Glutamatergic neuron (in vitro differentiated cells): ENCODE measurements around the gene OGFOD3. TPM values are rescaled to one million over a fixed set of nuclear protein-coding genes. Genes with fewer than 3 reads are reported as not detected.

ENCODE experiments used
- DNase-seq: peaks from one replicate; pipeline ENCODE4 v3.0.0; 2022
- H3K27ac Mint-ChIP-seq: one replicate; pipeline ENCODE4 v1.8.0; 2020; ENCODE audit warnings: mild to moderate bottlenecking, mixed read lengths, inconsistent platforms; ENCODE audit not compliant: unreplicated experiment
- H3K27me3 Mint-ChIP-seq: one replicate; pipeline ENCODE4 v1.8.0; 2020; ENCODE audit warnings: mild to moderate bottlenecking, moderate library complexity, mixed read lengths, inconsistent platforms; ENCODE audit not compliant: unreplicated experiment
- H3K36me3 Mint-ChIP-seq: one replicate; pipeline ENCODE4 v1.8.0; 2020; ENCODE audit warnings: mild to moderate bottlenecking, mixed read lengths, inconsistent platforms; ENCODE audit not compliant: unreplicated experiment
- H3K4me1 Mint-ChIP-seq: one replicate; pipeline ENCODE4 v1.8.0; 2020; ENCODE audit warnings: mild to moderate bottlenecking, low read depth, mixed read lengths, inconsistent platforms; ENCODE audit not compliant: unreplicated experiment
- H3K4me3 Mint-ChIP-seq: one replicate; pipeline ENCODE4 v1.8.0; 2020; ENCODE audit warnings: mild to moderate bottlenecking, mixed read lengths, inconsistent platforms; ENCODE audit not compliant: unreplicated experiment
- H3K9me3 Mint-ChIP-seq: one replicate; pipeline ENCODE4 v1.8.0; 2020; ENCODE audit warnings: mild to moderate bottlenecking, moderate library complexity, mixed read lengths, inconsistent platforms; ENCODE audit not compliant: unreplicated experiment
- CTCF ChIP-seq: fragments of 200-600 bp; sonication (generic); IDR thresholded peaks from one replicate; pipeline ENCODE4 v1.5.0; 2021; ENCODE audit not compliant: partially characterized antibody, unreplicated experiment
- total RNA-seq: library from RNA; stranded (reverse); fragmentation: NEBNext Ultra II Directional; extraction: Animal tissue kit (Norgen Biotek cat#: 25700); gene quantifications from one replicate; pipeline ENCODE4 v1.2.1, GENCODE V29; 2021; ENCODE audit not compliant: unreplicated experiment

The OGFOD3 gene
- total RNA-seq, 1 donor from 2014 or later = 23.0 TPM

- no peaks in the 10 kb centered on the region for H3K36me3 Mint-ChIP-seq
- H3K27me3 Mint-ChIP-seq = no peaks in the 10 kb centered on the region
- no peak overlapping the region for H3K4me3 Mint-ChIP-seq
- peaks cover 4% of the 10 kb centered on the region for H3K9me3 Mint-ChIP-seq
- H3K27ac Mint-ChIP-seq = no peak overlapping the region
- no peak for DNase-seq
- no peak for TF ChIP-seq CTCF
- peaks cover 7% of the 10 kb centered on the region for H3K4me1 Mint-ChIP-seq
Observed at GRCh38 chr17:82436601-82437324, 18.4 kb upstream of the OGFOD3 start.

- no peak for TF ChIP-seq CTCF
- Mint-ChIP-seq H3K27me3 (no peaks in the 10 kb centered on the region), H3K27ac (no peak overlapping the region), H3K4me1 (peaks cover 7% of the 10 kb centered on the region), H3K9me3 (peaks cover 4% of the 10 kb centered on the region), H3K4me3 (no peak overlapping the region), H3K36me3 (peaks cover under 1% of the 10 kb centered on the region)
- DNase-seq = no peak
Observed at GRCh38 chr17:82435601-82436583, 17.5 kb upstream of the OGFOD3 start.

- Mint-ChIP-seq H3K27me3 (peaks cover 2% of the 10 kb centered on the region), H3K27ac (no peak overlapping the region), H3K9me3 (peaks cover 5% of the 10 kb centered on the region), H3K4me3 (no peak overlapping the region), H3K4me1 (no peaks in the 10 kb centered on the region), H3K36me3 (peaks cover 4% of the 10 kb centered on the region)
- no peak for DNase-seq
- TF ChIP-seq CTCF = no peak
Observed at GRCh38 chr17:82435103-82435502, 16.7 kb upstream of the OGFOD3 start.

GRCh38 chr17:82434216-82434565, 15.8 kb upstream of the OGFOD3 start:
- DNase-seq = no peak
- Mint-ChIP-seq H3K4me1 (peaks cover 5% of the 10 kb centered on the region), H3K27me3 (peaks cover 2% of the 10 kb centered on the region), H3K9me3 (peaks cover 7% of the 10 kb centered on the region), H3K27ac (no peak overlapping the region), H3K36me3 (peaks cover 4% of the 10 kb centered on the region), H3K4me3 (no peak overlapping the region)
- no peak for TF ChIP-seq CTCF
